Measurements from ENCODE around the gene POU6F1.
A peak's percentile ranks its signal among the peaks of the same experiment; 100 is the strongest.
"Not testable (repeated sequence)": the region's sequence is repeated elsewhere in the genome, so short reads cannot be mapped to it uniquely, and the experiment has no call there.

POU6F1 gene

DNA sequence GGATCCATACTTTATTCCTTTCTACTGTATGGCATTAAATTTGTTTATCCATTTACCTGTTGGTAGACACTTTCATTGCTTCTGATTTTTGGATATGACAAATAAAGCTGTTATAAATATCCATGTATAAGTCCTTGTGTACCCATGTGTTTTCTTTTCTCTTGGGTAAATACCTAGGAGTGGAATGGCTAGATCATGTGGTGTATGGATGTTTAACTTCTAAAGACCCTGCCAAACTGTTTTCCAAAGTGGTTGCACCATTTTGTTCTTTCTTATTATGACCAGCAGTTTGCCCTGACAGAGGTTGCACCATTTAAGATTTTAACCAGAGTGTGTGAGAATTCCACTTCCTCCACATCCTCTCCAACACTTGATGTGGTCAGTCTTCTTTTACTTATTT lies 14.8 kb upstream of the POU6F1 start:
- Histone ChIP-seq H3K27me3 (ENCODE audit: control insufficient read depth in 2 of 2, insufficient read depth in 2 of 2, low read length in 2 of 2) (no peaks in the 10 kb centered on the region), H3K4me3 (ENCODE audit: low read length in 2 of 2) (no peak overlapping the region), H3K36me3 (ENCODE audit: control insufficient read depth in 2 of 2, insufficient read depth in 2 of 2, low read length in 2 of 2) (no peaks in the 10 kb centered on the region), H3K27ac (ENCODE audit: low read depth in 2 of 2, low read length in 2 of 2) (no peak overlapping the region), H3K9me3 (ENCODE audit: control insufficient read depth in 2 of 2, low read length in 2 of 2) (no peaks in the 10 kb centered on the region), H3K9ac (ENCODE audit: low read depth in 1 of 2, low read length in 2 of 2) (no peak overlapping the region), H3K4me1 (ENCODE audit: control insufficient read depth in 2 of 2, insufficient read depth in 2 of 2, low read length in 2 of 2) (no peaks in the 10 kb centered on the region)

DNA sequence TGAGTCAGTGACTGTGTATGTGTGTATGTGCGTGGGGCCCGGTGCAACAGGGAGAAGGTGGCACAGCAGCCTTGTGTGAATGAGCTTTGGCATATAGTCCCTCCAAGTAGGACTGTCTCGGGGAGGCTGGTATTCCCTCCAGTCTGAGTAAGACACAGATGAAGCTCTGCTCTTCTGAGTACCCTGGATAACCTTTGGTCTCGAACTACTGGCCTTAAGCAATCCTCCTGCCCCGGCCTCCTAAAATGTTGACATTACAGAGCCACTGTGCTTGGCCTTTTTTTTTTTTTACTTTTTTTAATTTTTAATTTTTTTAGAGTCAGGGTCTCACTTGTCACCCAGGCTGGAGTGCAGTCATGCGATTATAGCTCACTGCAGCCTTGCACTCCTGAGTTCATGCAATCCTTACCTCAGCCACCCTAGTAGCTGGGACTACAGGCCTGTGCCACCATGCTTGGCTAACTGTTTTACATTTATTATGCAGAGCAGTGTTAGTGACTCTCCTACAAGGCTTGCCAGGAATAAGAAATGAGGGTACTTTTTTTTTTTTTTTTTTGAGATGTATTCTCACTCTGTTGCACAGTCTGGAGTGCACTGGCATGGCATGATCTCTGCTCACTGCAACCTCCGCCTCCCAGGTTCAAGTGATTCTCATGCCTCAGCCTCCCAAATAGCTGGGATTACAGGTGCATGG lies 11.4 kb upstream of the POU6F1 start:
- H3K27ac ChIP-seq (ENCODE audit: low read depth in 2 of 2, low read length in 2 of 2): no peak overlapping the region
- no peaks in the 10 kb centered on the region for H3K27me3 ChIP-seq (ENCODE audit: control insufficient read depth in 2 of 2, insufficient read depth in 2 of 2, low read length in 2 of 2)
- no peak overlapping the region for H3K4me3 ChIP-seq (ENCODE audit: low read length in 2 of 2)
- no peaks in the 10 kb centered on the region for H3K9me3 ChIP-seq (ENCODE audit: control insufficient read depth in 2 of 2, low read length in 2 of 2)
- no peak overlapping the region for H3K9ac ChIP-seq (ENCODE audit: low read depth in 1 of 2, low read length in 2 of 2)
- no peaks in the 10 kb centered on the region for H3K36me3 ChIP-seq (ENCODE audit: control insufficient read depth in 2 of 2, insufficient read depth in 2 of 2, low read length in 2 of 2)
- H3K4me1 ChIP-seq (ENCODE audit: control insufficient read depth in 2 of 2, insufficient read depth in 2 of 2, low read length in 2 of 2): no peaks in the 10 kb centered on the region

DNA sequence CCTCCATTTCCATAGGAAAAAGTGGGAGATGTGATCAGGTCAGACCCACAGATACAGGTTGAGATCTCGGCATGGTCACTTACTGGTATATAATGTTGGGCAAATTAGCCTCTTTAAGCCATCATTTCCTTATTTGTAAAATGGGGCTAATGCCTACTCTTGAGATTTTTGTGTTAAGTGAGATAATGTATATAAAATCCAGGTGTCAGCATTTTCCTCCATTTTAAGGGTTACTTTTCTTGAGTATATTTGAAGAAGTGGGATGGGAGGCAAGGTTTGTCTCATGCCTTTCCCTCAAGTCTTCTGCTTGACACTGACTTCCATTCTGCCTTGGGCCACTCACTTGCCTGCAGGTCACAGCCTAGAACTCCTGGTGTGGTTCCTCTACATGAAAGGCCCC lies 10.1 kb upstream of the POU6F1 start:
- Histone ChIP-seq H3K4me1 (ENCODE audit: control insufficient read depth in 2 of 2, insufficient read depth in 2 of 2, low read length in 2 of 2) (no peaks in the 10 kb centered on the region), H3K27ac (ENCODE audit: low read depth in 2 of 2, low read length in 2 of 2) (no peak overlapping the region), H3K27me3 (ENCODE audit: control insufficient read depth in 2 of 2, insufficient read depth in 2 of 2, low read length in 2 of 2) (no peaks in the 10 kb centered on the region), H3K4me3 (ENCODE audit: low read length in 2 of 2) (no peak overlapping the region), H3K9me3 (ENCODE audit: control insufficient read depth in 2 of 2, low read length in 2 of 2) (no peaks in the 10 kb centered on the region), H3K9ac (ENCODE audit: low read depth in 1 of 2, low read length in 2 of 2) (no peak overlapping the region), H3K36me3 (ENCODE audit: control insufficient read depth in 2 of 2, insufficient read depth in 2 of 2, low read length in 2 of 2) (no peaks in the 10 kb centered on the region)

DNA sequence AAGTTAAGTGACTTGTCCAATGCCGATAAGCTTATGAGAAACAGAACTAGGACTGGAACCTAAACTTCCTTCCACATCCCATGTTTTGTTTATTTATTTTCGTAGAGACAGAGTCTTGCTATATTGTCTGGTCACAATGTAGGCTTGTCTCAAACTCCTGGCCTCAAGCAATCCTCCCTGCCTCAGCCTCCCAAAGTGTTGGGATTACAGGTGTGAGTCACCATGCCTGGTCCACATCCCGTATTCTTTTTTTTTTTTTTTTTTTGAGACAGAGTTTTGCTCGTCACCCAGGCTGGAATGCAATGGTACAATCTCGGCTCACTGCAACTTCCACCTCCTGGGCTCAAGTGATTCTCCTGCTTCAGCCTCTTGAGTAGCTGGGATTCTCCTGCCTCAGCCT lies 9.2 kb upstream of the POU6F1 start:
- not testable (repeated sequence) for H3K9me3 ChIP-seq (ENCODE audit: control insufficient read depth in 2 of 2, low read length in 2 of 2); H3K4me1 ChIP-seq (ENCODE audit: control insufficient read depth in 2 of 2, insufficient read depth in 2 of 2, low read length in 2 of 2); H3K36me3 ChIP-seq (ENCODE audit: control insufficient read depth in 2 of 2, insufficient read depth in 2 of 2, low read length in 2 of 2); H3K27ac ChIP-seq (ENCODE audit: low read depth in 2 of 2, low read length in 2 of 2); H3K9ac ChIP-seq (ENCODE audit: low read depth in 1 of 2, low read length in 2 of 2); H3K27me3 ChIP-seq (ENCODE audit: control insufficient read depth in 2 of 2, insufficient read depth in 2 of 2, low read length in 2 of 2); H3K4me3 ChIP-seq (ENCODE audit: low read length in 2 of 2)

DNA sequence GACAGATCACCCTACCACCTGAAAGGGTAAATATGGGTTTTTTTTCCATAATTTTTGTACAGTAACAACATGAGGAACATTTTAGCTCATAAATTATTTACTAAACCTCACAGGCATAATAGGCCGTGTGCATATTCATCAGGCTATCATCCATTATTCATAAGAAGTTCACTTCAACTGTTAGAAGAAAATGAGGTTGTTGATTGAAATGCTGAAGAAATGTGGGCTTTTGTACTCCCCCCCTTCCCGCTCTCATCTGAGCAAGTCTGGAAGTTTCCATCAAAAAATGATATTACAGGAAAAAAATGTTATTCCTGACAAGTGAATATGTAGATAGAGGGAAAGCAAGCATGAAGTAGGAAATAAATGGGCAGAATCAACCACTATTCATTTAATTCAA lies 7.9 kb upstream of the POU6F1 start:
- no peaks in the 10 kb centered on the region for H3K36me3 ChIP-seq (ENCODE audit: control insufficient read depth in 2 of 2, insufficient read depth in 2 of 2, low read length in 2 of 2)
- peaks cover 0 to 2% of the 10 kb centered on the region in 2 donors for H3K4me1 ChIP-seq (ENCODE audit: control insufficient read depth in 2 of 2, insufficient read depth in 2 of 2, low read length in 2 of 2)
- H3K9me3 ChIP-seq (ENCODE audit: control insufficient read depth in 2 of 2, low read length in 2 of 2): no peaks in the 10 kb centered on the region
- no peak overlapping the region for H3K9ac ChIP-seq (ENCODE audit: low read depth in 1 of 2, low read length in 2 of 2)
- H3K4me3 ChIP-seq (ENCODE audit: low read length in 2 of 2): no peak overlapping the region
- H3K27me3 ChIP-seq (ENCODE audit: control insufficient read depth in 2 of 2, insufficient read depth in 2 of 2, low read length in 2 of 2): no peaks in the 10 kb centered on the region
- no peak overlapping the region for H3K27ac ChIP-seq (ENCODE audit: low read depth in 2 of 2, low read length in 2 of 2)

DNA sequence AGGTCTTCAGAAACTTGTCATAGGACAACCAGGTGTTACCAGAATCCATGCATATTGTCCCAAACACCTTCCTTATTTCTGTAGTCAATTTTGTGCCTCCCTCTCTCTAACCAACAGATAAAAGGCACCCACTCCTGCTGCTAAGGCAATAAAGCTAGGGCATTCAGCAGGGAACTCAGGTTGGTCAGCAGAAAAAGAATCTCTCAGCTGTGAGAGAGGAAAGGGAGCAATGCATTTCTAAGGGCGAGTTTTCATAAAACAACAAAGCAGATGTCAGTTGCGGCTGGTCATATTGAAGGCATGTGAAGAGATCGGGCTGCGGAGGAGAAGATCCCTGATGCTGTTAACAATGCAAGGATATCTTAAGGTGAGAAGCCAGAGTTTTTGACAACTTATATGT lies 7.4 kb upstream of the POU6F1 start:
- no peak overlapping the region for H3K27ac ChIP-seq (ENCODE audit: low read depth in 2 of 2, low read length in 2 of 2)
- no peak overlapping the region for H3K4me3 ChIP-seq (ENCODE audit: low read length in 2 of 2)
- no peak overlapping the region for H3K9ac ChIP-seq (ENCODE audit: low read depth in 1 of 2, low read length in 2 of 2)
- H3K4me1 ChIP-seq (ENCODE audit: control insufficient read depth in 2 of 2, insufficient read depth in 2 of 2, low read length in 2 of 2): peaks cover 0 to 2% of the 10 kb centered on the region in 2 donors
- H3K9me3 ChIP-seq (ENCODE audit: control insufficient read depth in 2 of 2, low read length in 2 of 2): no peaks in the 10 kb centered on the region
- no peaks in the 10 kb centered on the region for H3K27me3 ChIP-seq (ENCODE audit: control insufficient read depth in 2 of 2, insufficient read depth in 2 of 2, low read length in 2 of 2)
- no peaks in the 10 kb centered on the region for H3K36me3 ChIP-seq (ENCODE audit: control insufficient read depth in 2 of 2, insufficient read depth in 2 of 2, low read length in 2 of 2)

DNA sequence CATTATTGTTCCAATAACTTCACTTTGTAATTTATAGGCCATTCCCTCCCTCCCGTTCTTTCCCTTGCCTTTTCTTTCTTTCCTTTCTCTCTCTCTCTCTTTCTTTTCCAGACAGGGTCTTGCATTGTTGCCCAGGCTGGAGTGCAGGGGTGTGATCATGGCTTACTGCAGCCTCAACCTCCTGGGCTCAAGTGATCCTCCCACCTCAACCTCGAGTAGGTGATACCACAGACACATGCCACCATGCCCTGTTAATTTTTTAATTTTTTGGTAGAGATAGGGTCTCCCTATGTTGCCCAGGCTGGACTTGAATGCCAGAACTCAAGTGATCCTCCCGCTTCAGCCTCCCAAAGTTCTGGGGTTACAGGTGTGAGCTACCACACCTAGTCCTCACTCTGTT lies 6.8 kb upstream of the POU6F1 start:
- Histone ChIP-seq H3K9ac (ENCODE audit: low read depth in 1 of 2, low read length in 2 of 2) (no peak overlapping the region), H3K36me3 (ENCODE audit: control insufficient read depth in 2 of 2, insufficient read depth in 2 of 2, low read length in 2 of 2) (no peaks in the 10 kb centered on the region), H3K27me3 (ENCODE audit: control insufficient read depth in 2 of 2, insufficient read depth in 2 of 2, low read length in 2 of 2) (no peaks in the 10 kb centered on the region), H3K4me3 (ENCODE audit: low read length in 2 of 2) (no peak overlapping the region), H3K4me1 (ENCODE audit: control insufficient read depth in 2 of 2, insufficient read depth in 2 of 2, low read length in 2 of 2) (peaks cover 0 to 2% of the 10 kb centered on the region in 2 donors), H3K9me3 (ENCODE audit: control insufficient read depth in 2 of 2, low read length in 2 of 2) (no peaks in the 10 kb centered on the region), H3K27ac (ENCODE audit: low read depth in 2 of 2, low read length in 2 of 2) (no peak overlapping the region)

DNA sequence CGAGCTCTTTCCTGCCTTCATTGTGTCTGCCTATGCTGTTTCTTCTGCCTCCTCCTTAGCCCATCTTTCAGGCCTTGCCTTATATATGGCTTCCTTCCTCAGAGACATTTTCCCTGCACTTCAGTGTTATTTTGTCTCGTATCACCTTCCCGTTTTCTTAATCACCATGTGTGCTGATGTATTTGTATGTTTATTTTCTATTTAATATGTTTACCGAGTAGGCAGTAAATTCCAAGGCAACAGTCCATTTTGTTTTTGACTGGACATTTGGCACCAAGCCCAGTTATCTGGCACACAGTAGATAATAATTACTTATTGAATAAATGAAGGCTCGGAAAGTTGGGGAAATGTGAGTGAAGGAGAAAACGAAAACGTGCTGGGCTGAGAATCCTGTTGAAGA lies 4.6 kb upstream of the POU6F1 start:
- H3K27me3 ChIP-seq (ENCODE audit: control insufficient read depth in 2 of 2, insufficient read depth in 2 of 2, low read length in 2 of 2): no peaks in the 10 kb centered on the region
- no peaks in the 10 kb centered on the region for H3K9me3 ChIP-seq (ENCODE audit: control insufficient read depth in 2 of 2, low read length in 2 of 2)
- H3K4me1 ChIP-seq (ENCODE audit: control insufficient read depth in 2 of 2, insufficient read depth in 2 of 2, low read length in 2 of 2): peaks cover 10 to 14% of the 10 kb centered on the region in 2 donors
- no peaks in the 10 kb centered on the region for H3K36me3 ChIP-seq (ENCODE audit: control insufficient read depth in 2 of 2, insufficient read depth in 2 of 2, low read length in 2 of 2)
- H3K27ac ChIP-seq (ENCODE audit: low read depth in 2 of 2, low read length in 2 of 2): no peak overlapping the region
- H3K9ac ChIP-seq (ENCODE audit: low read depth in 1 of 2, low read length in 2 of 2): no peak overlapping the region
- no peak overlapping the region for H3K4me3 ChIP-seq (ENCODE audit: low read length in 2 of 2)

DNA sequence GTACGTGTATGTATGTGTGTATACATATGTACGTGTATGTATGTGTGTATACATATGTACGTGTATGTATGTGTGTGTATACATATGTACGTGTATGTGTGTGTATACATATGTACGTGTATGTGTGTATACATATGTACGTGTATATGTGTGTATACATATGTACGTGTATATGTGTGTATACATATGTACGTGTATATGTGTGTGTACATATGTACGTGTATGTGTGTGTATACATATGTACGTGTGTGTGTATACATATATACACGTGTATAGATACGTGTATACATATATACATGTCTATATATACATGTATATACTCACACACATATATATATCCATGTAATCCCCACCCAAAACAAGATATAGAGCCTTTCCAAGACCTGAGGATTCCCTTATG lies 2.0 kb upstream of the POU6F1 start:
- peaks cover 12 to 14% of the 10 kb centered on the region in 2 donors for H3K4me1 ChIP-seq (ENCODE audit: control insufficient read depth in 2 of 2, insufficient read depth in 2 of 2, low read length in 2 of 2)
- H3K36me3 ChIP-seq (ENCODE audit: control insufficient read depth in 2 of 2, insufficient read depth in 2 of 2, low read length in 2 of 2); H3K27ac ChIP-seq (ENCODE audit: low read depth in 2 of 2, low read length in 2 of 2); H3K4me3 ChIP-seq (ENCODE audit: low read length in 2 of 2); H3K9ac ChIP-seq (ENCODE audit: low read depth in 1 of 2, low read length in 2 of 2); H3K27me3 ChIP-seq (ENCODE audit: control insufficient read depth in 2 of 2, insufficient read depth in 2 of 2, low read length in 2 of 2); H3K9me3 ChIP-seq (ENCODE audit: control insufficient read depth in 2 of 2, low read length in 2 of 2): not testable (repeated sequence)

DNA sequence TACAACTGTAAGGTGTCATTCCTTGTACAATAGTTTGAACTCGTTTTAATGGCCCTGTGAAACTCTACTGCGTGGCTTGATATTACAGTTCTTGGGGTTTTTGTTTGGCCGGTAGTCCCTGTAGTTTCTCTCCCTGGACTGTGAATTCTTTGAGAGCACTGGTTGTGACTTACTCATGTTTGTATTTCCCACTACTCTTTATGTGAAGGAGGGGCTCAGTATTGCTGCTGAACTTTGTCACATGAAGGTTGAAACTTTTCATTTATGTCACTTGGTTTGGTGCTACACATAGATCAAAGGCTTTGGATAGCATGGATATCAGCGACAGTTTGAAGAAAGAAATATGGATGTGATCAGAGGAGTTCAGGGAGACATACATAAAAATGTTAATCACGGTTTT lies 1.5 kb upstream of the POU6F1 start:
- no peak overlapping the region for H3K9ac ChIP-seq (ENCODE audit: low read depth in 1 of 2, low read length in 2 of 2)
- no peaks in the 10 kb centered on the region for H3K36me3 ChIP-seq (ENCODE audit: control insufficient read depth in 2 of 2, insufficient read depth in 2 of 2, low read length in 2 of 2)
- H3K27me3 ChIP-seq (ENCODE audit: control insufficient read depth in 2 of 2, insufficient read depth in 2 of 2, low read length in 2 of 2): no peaks in the 10 kb centered on the region
- H3K4me1 ChIP-seq (ENCODE audit: control insufficient read depth in 2 of 2, insufficient read depth in 2 of 2, low read length in 2 of 2): peaks cover 12 to 14% of the 10 kb centered on the region in 2 donors
- no peaks in the 10 kb centered on the region for H3K9me3 ChIP-seq (ENCODE audit: control insufficient read depth in 2 of 2, low read length in 2 of 2)
- H3K27ac ChIP-seq (ENCODE audit: low read depth in 2 of 2, low read length in 2 of 2): peak overlapping the region in 1 of 2 donors; percentile 89
- H3K4me3 ChIP-seq (ENCODE audit: low read length in 2 of 2): peak overlapping the region in 1 of 2 donors; percentile 93

Measured in mucosa of rectum (tissue), 2 donors.